Fibroblast of lung (primary cell): ENCODE data around the gene HPS5.

Source experiments
- EZH2 ChIP-seq: IDR thresholded peaks from 2 replicates; pipeline ENCODE4 v1.5.1; 2012; ENCODE audit warnings: low read length, control low read depth, mild to moderate bottlenecking; ENCODE audit errors: missing control alignments
- TF ChIP-seq, protein P1 (sequence below), 2 donors: IDR thresholded peaks in 1 of 2; conservative IDR thresholded peaks in 1 of 2; 1 replicate in 1 of 2; 2 replicates in 1 of 2; pipeline ENCODE4 v1.5.1; 2011 to 2012; ENCODE audit warnings: low read length in 2 of 2, control low read depth in 1 of 2, inconsistent platforms in 1 of 2, low read depth in 1 of 2, mild to moderate bottlenecking in 1 of 2

DNA sequence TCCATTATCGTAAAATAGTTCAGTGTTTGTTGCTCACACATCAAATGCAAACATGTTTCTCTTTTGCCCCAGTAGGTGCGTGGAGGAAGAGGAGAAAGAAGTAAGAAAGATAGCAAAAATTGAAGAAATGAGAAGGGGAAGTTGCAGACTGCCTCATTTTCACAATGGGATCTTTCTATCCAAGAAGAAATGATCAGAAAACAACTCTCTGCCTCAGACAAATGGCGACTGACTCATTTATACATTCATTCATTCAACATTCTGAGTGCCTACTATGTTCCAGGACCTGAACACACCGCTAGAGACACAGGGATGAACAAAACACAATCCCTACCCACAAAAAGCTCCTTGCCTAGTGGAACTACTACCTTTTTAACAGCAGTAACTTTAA lies 367 bp downstream of the HPS5 start:
- TF ChIP-seq, protein P1, sequence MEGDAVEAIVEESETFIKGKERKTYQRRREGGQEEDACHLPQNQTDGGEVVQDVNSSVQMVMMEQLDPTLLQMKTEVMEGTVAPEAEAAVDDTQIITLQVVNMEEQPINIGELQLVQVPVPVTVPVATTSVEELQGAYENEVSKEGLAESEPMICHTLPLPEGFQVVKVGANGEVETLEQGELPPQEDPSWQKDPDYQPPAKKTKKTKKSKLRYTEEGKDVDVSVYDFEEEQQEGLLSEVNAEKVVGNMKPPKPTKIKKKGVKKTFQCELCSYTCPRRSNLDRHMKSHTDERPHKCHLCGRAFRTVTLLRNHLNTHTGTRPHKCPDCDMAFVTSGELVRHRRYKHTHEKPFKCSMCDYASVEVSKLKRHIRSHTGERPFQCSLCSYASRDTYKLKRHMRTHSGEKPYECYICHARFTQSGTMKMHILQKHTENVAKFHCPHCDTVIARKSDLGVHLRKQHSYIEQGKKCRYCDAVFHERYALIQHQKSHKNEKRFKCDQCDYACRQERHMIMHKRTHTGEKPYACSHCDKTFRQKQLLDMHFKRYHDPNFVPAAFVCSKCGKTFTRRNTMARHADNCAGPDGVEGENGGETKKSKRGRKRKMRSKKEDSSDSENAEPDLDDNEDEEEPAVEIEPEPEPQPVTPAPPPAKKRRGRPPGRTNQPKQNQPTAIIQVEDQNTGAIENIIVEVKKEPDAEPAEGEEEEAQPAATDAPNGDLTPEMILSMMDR (conservative IDR thresholded peaks at IDR 0.05 in 1 of 2, IDR thresholded peaks at IDR 0.05 in 1 of 2; ENCODE audit: low read depth in 1 of 2, low read length in 2 of 2): no peak
- TF ChIP-seq EZH2: no peak
